Pons (tissue), 1 donor: Measurements from ENCODE around the gene WDR18.
"Not testable (repeated sequence)": the region's sequence is repeated elsewhere in the genome, so short reads cannot be mapped to it uniquely, and the experiment has no call there.

Experiments
- DNase-seq: peaks from one replicate; pipeline ENCODE4 v3.0.0-alpha.2; 2016; ENCODE audit warnings: low spot score

Gene WDR18

GRCh38 chr19:950352-951066, 33.6 kb upstream of the WDR18 start:
- DNase-seq, result no peak

GRCh38 chr19:952049-952679, 32.0 kb upstream of the WDR18 start:
- no peak for DNase-seq

- DNase-seq, result no peak
Measured at GRCh38 chr19:952680-953444, 31.3 kb upstream of the WDR18 start.

GRCh38 chr19:953445-954271, 30.5 kb upstream of the WDR18 start:
- no peak for DNase-seq

GRCh38 chr19:954272-954671, 29.9 kb upstream of the WDR18 start:
- no peak for DNase-seq

GRCh38 chr19:954672-955494, 29.3 kb upstream of the WDR18 start:
- no peak for DNase-seq

GRCh38 chr19:955803-956765, 28.1 kb upstream of the WDR18 start:
- no peak for DNase-seq

- DNase-seq, result no peak
Measured at GRCh38 chr19:956766-957440, 27.2 kb upstream of the WDR18 start.

GRCh38 chr19:957578-957977, 26.6 kb upstream of the WDR18 start:
- not testable (repeated sequence) for DNase-seq

GRCh38 chr19:958967-959855, 24.9 kb upstream of the WDR18 start:
- DNase-seq, result no peak

GRCh38 chr19:960020-960419, 24.1 kb upstream of the WDR18 start:
- DNase-seq, result no peak

GRCh38 chr19:960601-960938, 23.6 kb upstream of the WDR18 start:
- DNase-seq, result no peak

- DNase-seq, result no peak
Measured at GRCh38 chr19:961866-962620, 22.1 kb upstream of the WDR18 start.

- no peak for DNase-seq
Measured at GRCh38 chr19:962683-963400, 21.3 kb upstream of the WDR18 start.

GRCh38 chr19:963486-963951, 20.6 kb upstream of the WDR18 start:
- DNase-seq, result no peak

- no peak for DNase-seq
Measured at GRCh38 chr19:964116-964520, 20.0 kb upstream of the WDR18 start.
